ENCODE measurements around the gene MEDAG.
A peak's percentile ranks its signal among the peaks of the same experiment; 100 is the strongest.

MEDAG gene

DNA sequence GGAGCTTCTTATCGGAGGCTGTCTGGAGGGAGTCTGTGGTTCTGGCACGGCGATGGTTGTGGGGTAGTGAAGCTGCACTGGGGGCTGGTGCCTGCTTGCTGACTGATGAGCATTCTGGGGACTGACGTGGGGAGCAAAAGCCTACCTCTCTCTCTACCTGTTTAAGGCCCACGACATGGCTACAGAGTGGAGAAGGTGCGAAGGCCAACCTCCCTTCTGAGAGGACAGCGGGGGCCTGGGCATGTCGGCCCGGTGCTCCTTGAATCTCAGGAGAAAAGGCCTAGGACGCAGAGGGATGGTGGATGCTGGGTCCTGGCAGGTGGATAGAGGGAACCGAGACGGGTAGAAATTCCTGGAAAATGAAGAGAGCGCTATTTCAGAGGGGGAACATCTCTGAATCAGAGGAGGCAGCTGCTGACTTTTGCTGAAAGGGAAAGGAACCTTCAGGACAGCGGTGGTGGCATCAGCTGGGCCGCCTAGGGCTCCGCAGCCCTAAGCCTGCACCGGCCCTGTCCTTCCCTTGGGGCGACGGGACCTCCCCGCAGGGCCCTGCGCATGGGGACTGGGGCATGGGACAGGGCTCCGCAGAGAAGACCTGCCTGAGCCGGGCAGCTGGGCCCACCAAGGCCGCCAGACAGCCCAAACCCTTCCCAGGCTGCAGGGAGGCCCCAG, 35.0 kb upstream of the MEDAG start:
- FAIRE-seq (no peak), DNase-seq (ENCODE audit: insufficient read length, low spot score) (no peak)
- no peak for TF ChIP-seq TAF1 (IDR thresholded peaks at IDR 0.05; ENCODE audit: low read depth, low read length)
- TF ChIP-seq POU2F2 (IDR thresholded peaks at IDR 0.05; ENCODE audit: low read depth, low read length), result no peak
- TF ChIP-seq SPI1 (IDR thresholded peaks at IDR 0.05; ENCODE audit: low read depth, low read length), result no peak
- TF ChIP-seq POLR2A (IDR thresholded peaks at IDR 0.05; ENCODE audit: low read depth, low read length), result no peak
- TF ChIP-seq PAX5 (IDR thresholded peaks at IDR 0.05; ENCODE audit: insufficient read depth, low read length, severe bottlenecking), result no peak
- no peak for TF ChIP-seq POLR2AphosphoS5 (IDR thresholded peaks at IDR 0.05; ENCODE audit: low read depth, low read length)

DNA sequence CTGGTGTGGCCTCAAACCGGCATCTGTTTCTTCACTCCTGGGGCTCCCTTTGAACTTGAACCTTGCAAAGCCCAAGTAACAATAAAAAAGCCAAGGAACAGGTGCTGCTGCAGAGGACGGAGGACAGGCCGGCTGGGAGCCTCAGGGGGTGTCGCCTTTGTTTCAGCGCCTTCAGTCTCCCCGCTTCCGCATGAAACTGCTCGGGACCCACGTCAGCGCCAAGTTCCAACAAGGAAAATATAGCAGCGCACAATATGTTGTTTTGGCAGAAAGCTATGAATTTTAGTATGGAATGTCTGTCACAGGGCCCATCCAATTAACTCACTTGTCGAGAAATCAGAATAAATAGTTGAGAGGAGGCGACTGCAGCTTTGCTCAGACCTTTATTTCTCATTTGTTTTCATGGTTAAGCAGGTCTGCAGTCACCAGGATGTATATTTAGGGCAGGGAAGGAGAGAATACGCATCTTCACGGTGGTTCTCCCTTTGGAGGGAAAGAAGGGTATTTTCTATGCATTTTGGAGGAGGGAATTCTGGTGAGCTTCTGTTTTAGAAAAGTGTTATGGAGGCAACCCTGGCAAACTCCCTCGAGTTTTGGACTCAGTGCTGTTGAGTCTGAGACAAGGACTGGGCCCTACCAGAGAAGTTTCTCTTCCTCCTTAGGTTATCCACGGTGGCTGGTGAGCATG, 34.3 kb upstream of the MEDAG start:
- no peak for DNase-seq (ENCODE audit: insufficient read length, low spot score)
- no peak for TF ChIP-seq POU2F2 (IDR thresholded peaks at IDR 0.05; ENCODE audit: low read depth, low read length)
- TF ChIP-seq SPI1 (IDR thresholded peaks at IDR 0.05; ENCODE audit: low read depth, low read length), result peak; percentile 47; the same call in 1 of the 2 replicates
- FAIRE-seq, result no peak

DNA sequence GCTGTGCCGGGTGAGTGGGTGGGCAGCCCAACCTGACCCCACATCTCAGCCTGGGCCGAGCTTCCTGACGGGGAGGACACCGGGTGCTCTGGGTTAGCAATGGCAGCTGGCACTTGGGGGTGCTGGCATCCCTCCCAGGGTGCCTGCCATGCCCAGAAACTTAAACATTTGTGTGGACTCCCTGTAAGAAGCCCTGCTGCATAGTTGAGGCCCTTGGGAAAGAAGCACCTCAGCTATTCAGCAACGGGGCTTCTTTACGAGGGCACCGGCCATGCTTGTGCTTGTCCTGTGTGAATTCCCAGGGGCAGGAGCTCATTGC, 33.8 kb upstream of the MEDAG start:
- DNase-seq (ENCODE audit: insufficient read length, low spot score) (no peak), FAIRE-seq (no peak)
- no peak for TF ChIP-seq POLR2A (IDR thresholded peaks at IDR 0.05; ENCODE audit: low read depth, low read length)
- no peak for TF ChIP-seq POLR2AphosphoS5 (IDR thresholded peaks at IDR 0.05; ENCODE audit: low read depth, low read length)
- TF ChIP-seq TAF1 (IDR thresholded peaks at IDR 0.05; ENCODE audit: low read depth, low read length), result no peak
- no peak for TF ChIP-seq SPI1 (IDR thresholded peaks at IDR 0.05; ENCODE audit: low read depth, low read length)
- TF ChIP-seq POU2F2 (IDR thresholded peaks at IDR 0.05; ENCODE audit: low read depth, low read length), result no peak
- TF ChIP-seq PAX5 (IDR thresholded peaks at IDR 0.05; ENCODE audit: insufficient read depth, low read length, severe bottlenecking), result no peak

GRCh38 chr13:30872685-30873461, 33.2 kb upstream of the MEDAG start:
- DNase-seq (ENCODE audit: insufficient read length, low spot score) (no peak), FAIRE-seq (no peak)
- TF ChIP-seq POU2F2 (IDR thresholded peaks at IDR 0.05; ENCODE audit: low read depth, low read length) (no peak), TAF1 (IDR thresholded peaks at IDR 0.05; ENCODE audit: low read depth, low read length) (no peak), POLR2A (IDR thresholded peaks at IDR 0.05; ENCODE audit: low read depth, low read length) (no peak), POLR2AphosphoS5 (IDR thresholded peaks at IDR 0.05; ENCODE audit: low read depth, low read length) (no peak), SPI1 (IDR thresholded peaks at IDR 0.05; ENCODE audit: low read depth, low read length) (no peak), PAX5 (IDR thresholded peaks at IDR 0.05; ENCODE audit: insufficient read depth, low read length, severe bottlenecking) (no peak)

- no peak for DNase-seq (ENCODE audit: insufficient read length, low spot score)
- FAIRE-seq, result no peak
- TF ChIP-seq TAF1 (IDR thresholded peaks at IDR 0.05; ENCODE audit: low read depth, low read length) (no peak), POLR2AphosphoS5 (IDR thresholded peaks at IDR 0.05; ENCODE audit: low read depth, low read length) (no peak), PAX5 (IDR thresholded peaks at IDR 0.05; ENCODE audit: insufficient read depth, low read length, severe bottlenecking) (no peak), POU2F2 (IDR thresholded peaks at IDR 0.05; ENCODE audit: low read depth, low read length) (no peak), SPI1 (IDR thresholded peaks at IDR 0.05; ENCODE audit: low read depth, low read length) (no peak), POLR2A (IDR thresholded peaks at IDR 0.05; ENCODE audit: low read depth, low read length) (no peak)
Observed at GRCh38 chr13:30873499-30873898, 32.6 kb upstream of the MEDAG start.

GRCh38 chr13:30874111-30874510, 32.0 kb upstream of the MEDAG start:
- FAIRE-seq, result no peak
- TF ChIP-seq SPI1 (IDR thresholded peaks at IDR 0.05; ENCODE audit: low read depth, low read length) (no peak), POU2F2 (IDR thresholded peaks at IDR 0.05; ENCODE audit: low read depth, low read length) (no peak), PAX5 (IDR thresholded peaks at IDR 0.05; ENCODE audit: insufficient read depth, low read length, severe bottlenecking) (no peak), POLR2AphosphoS5 (IDR thresholded peaks at IDR 0.05; ENCODE audit: low read depth, low read length) (no peak), TAF1 (IDR thresholded peaks at IDR 0.05; ENCODE audit: low read depth, low read length) (no peak), POLR2A (IDR thresholded peaks at IDR 0.05; ENCODE audit: low read depth, low read length) (no peak)
- DNase-seq (ENCODE audit: insufficient read length, low spot score), result no peak

GRCh38 chr13:30874561-30874960, 31.5 kb upstream of the MEDAG start:
- TF ChIP-seq POU2F2 (IDR thresholded peaks at IDR 0.05; ENCODE audit: low read depth, low read length) (no peak), PAX5 (IDR thresholded peaks at IDR 0.05; ENCODE audit: insufficient read depth, low read length, severe bottlenecking) (no peak)
- DNase-seq (ENCODE audit: insufficient read length, low spot score), result no peak
- no peak for FAIRE-seq

GRCh38 chr13:30877335-30877734, 28.7 kb upstream of the MEDAG start:
- FAIRE-seq (no peak), DNase-seq (ENCODE audit: insufficient read length, low spot score) (no peak)
- TF ChIP-seq POLR2AphosphoS5 (IDR thresholded peaks at IDR 0.05; ENCODE audit: low read depth, low read length), result no peak
- no peak for TF ChIP-seq TAF1 (IDR thresholded peaks at IDR 0.05; ENCODE audit: low read depth, low read length)
- TF ChIP-seq POLR2A (IDR thresholded peaks at IDR 0.05; ENCODE audit: low read depth, low read length), result no peak
- TF ChIP-seq POU2F2 (IDR thresholded peaks at IDR 0.05; ENCODE audit: low read depth, low read length), result no peak
- no peak for TF ChIP-seq PAX5 (IDR thresholded peaks at IDR 0.05; ENCODE audit: insufficient read depth, low read length, severe bottlenecking)
- TF ChIP-seq SPI1 (IDR thresholded peaks at IDR 0.05; ENCODE audit: low read depth, low read length), result no peak

DNA sequence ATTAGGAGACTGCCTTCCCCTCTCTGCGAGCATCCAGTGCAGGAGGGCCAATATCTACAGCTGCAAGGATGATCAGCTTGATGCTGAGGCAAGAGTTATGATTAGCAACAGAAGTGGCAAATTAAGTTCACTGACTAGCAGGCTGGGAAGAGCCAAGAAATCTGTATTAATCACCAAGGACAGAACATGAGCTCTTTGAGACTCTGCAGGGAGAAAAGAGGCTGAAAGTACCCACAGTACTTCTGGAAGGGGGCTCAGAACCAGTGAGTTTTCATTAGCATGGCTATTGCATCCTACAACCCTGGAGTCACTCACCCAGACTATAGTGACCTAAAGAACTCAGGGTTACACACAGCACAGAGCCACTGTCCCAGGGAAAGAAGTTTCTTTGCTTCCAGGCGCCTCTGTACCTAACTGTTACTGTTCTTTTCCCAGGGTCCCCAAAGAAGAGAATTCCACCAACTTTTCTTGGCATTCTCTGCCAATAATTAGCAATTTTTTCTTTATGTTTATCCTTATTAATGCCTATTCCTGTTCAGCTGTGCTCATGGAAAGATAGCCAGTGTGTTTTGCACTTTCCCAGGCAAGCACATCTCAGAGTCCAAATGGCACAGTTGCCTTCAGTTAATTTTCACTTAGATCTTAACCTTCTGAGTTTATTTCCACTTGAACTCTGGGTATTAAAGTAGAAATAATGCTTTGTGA, 25.8 kb upstream of the MEDAG start:
- TF ChIP-seq SPI1 (IDR thresholded peaks at IDR 0.05; ENCODE audit: low read depth, low read length) (no peak), POLR2A (IDR thresholded peaks at IDR 0.05; ENCODE audit: low read depth, low read length) (no peak), POU2F2 (IDR thresholded peaks at IDR 0.05; ENCODE audit: low read depth, low read length) (no peak), POLR2AphosphoS5 (IDR thresholded peaks at IDR 0.05; ENCODE audit: low read depth, low read length) (no peak), TAF1 (IDR thresholded peaks at IDR 0.05; ENCODE audit: low read depth, low read length) (no peak), PAX5 (IDR thresholded peaks at IDR 0.05; ENCODE audit: insufficient read depth, low read length, severe bottlenecking) (no peak)
- FAIRE-seq, result no peak
- no peak for DNase-seq (ENCODE audit: insufficient read length, low spot score)
